IPS DF 19.7 (cell line): Measurements from ENCODE around the gene MSANTD7.
"Not testable (repeated sequence)": the region's sequence is repeated elsewhere in the genome, so short reads cannot be mapped to it uniquely, and the experiment has no call there.

ENCODE experiments used
- DNase-seq: peaks from one replicate; pipeline ENCODE4 v3.0.0-alpha.2; 2013; ENCODE audit warnings: low read depth, low spot score

MSANTD7 gene

DNA sequence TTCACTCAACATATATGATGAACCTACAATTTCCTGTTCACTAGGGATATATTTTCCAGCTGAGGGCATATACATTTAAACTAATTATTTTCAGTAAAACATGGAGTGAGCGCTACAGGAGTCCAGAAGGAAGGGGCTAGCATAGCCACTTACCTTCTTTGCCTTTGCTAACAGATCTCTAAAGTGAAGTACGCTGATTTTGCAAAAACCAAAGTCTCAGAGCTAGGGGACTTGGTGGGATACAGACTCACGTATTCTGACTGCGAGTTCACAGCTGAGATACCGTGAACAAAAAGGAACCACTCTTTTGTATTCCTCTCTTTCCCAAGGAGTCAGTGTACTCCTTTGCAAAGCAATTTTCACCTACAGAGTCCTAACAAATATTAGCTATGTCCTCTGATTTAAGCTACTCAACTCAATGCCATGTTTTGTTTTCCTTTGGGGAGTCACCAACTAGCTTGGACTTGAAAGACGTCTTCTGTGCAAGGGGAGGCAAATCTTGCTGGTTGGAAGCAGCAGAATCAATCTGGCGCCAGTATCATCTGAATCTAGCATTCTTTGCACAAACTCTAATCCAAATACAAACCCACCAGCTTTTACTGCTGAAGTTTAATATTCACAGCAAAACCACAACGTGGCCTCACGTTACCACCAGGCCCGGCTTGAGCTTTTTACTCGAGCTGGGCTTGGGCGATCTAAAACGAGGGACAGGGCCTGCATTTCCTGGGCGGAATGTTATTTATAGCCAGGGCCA is 926 bp upstream of the MSANTD7 start:
- no peak for DNase-seq

DNA sequence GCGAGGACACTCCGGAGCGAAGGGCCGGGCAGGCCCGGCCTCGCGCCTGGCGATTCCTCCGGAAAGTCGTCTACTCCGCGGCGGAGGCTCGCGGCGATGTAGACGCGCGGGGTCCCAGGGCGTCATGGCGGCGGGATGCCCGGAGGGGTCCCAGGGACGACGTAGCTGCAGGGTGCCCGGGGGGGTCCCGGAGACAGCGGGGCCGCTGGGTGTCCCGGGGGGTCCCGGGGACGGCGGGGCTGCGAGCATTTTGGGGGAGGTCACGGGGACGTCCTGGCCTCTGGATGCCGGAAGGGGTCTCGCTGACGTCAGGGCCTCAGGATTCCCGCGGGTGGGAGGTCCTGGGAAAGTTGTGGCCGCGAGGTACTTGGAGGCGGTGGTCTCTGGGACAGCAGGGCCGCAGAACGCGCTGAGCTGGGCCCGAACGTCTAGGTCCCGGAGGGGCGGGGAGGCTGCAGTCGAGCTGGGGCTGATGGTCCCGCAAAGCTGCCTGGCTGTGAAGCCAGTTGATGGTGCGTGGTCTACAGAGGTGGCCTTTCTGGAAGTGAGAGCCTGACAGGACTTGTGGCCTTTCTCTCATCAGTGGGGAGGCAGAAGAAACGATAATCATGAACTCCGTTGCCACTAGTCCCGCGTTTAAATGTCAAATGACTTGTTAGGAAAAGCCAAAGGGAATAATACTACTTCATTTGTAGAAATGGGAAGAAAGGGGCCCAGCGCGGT is 637 bp downstream of the MSANTD7 start:
- no peak for DNase-seq

DNA sequence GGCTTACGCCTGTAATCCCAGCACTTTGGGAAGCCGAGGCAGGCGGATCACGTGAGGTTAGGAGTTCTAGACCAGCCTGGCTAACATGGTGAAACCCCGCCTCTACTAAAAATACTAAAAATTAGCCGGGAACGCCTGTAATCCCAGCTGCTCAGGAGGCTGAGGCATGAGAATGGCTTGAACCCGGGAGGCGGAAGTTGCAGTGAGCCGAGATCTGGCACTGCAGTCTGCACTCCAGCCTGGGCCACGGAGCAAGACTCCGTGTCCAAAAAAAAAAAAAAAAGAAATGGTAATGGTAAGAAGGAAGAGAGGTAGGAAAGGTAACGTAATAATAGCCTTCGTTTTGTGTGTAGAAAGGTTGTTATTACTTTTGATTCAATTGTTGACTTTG is 1.2 kb downstream of the MSANTD7 start:
- no peak for DNase-seq

DNA sequence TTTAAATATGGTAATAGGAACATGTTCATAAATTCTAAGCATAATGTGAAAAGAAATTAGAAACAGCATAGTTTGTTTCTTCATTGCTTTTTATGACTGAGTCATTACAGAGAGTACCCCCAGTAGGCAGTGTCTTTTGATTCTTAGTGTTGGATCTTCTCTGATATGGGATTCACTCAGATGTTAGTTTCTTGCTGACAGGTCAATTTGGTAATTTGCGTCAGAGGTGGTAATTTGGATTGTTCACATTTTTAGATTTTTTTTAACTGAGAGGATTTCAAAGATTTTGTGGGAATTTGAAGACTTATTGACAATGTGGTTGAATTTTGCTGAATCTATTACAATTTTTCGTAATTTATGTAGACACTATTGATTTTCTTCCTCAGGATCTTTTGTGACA is 2.1 kb downstream of the MSANTD7 start:
- no peak for DNase-seq

DNA sequence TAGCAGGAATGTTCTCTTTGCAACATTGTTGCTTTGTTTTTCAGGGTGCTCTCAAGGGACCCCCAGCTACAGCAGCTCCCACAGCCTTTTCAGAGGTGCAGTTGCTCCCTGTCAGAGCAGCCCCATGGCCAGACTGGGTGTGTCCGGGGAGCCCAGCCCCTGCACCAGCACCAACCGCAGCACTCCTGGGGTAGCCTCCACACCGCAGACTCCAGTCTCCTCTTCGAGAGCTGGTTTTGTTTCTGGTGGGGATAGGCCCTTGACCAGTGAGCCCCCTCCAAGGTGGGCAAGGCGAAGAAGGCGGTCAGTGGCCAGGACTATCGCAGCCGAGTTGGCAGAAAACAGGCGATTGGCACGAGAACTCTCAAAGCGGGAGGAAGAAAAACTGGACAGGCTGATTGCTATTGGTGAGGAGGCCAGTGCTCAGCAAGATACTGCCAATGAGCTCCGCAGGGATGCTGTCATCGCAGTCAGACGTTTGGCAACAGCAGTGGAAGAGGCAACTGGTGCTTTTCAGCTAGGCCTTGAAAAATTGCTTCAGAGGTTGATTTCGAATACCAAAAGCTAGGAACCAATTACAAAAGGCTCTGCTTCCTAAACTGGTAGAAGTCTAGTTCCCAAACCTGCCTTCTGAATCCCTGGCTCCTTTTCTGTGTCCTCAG is 5.4 kb downstream of the MSANTD7 start:
- DNase-seq: no peak

DNA sequence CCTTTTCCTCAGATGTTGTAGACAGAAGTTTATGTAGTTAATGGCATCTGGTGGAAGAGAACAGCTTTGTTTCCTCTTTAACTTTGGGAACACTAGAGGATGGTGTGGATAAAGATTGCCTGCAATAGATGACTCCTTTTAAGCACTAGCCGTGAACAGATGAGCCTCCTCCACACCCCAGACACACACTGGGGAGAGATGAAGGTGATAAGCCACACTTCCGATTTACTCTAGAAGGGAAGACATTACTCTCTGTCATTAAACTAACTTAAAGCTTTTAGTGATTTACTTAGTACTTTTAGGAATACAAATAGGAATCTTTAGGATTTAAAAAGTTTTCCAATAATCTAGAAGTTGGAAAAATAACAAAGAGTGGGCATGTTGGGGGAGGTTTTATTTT is 6.8 kb downstream of the MSANTD7 start:
- DNase-seq: no peak

DNA sequence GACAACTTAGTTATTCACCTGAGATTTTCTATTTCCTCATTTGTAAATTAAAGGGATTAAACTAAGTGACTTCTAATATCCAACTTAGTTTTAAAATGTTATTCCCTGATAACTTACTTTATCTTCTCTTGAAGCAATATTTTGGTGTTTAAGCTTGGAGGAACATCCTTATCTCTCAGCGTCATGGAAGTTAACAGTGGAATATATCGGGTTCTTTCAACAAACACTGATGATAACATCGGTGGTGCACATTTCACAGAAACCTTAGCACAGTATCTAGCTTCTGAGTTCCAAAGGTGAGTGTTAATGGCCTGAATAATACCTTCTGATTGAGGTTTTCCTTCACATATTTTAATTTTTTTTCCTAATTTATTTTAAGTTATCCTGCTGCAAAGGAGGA is 14.1 kb downstream of the MSANTD7 start:
- DNase-seq: no peak

DNA sequence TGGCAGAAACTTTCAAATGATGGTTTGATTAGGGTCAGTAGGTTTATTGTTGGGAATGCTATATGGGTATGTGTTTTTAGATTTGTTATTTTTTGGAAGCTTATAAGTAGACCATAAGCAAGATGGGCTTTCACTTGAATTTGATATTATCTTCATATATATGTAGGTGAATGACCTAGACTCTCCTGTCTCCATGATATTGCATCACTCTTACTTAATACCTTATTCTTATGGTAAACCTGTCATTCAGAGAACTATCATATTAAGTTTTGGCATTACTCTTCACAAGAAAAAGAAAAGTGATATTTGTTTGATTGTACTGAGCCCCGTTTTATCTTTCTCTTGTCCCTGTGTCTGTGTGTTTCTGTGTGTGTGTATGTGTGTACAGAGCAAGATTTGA is 17.3 kb downstream of the MSANTD7 start:
- no peak for DNase-seq

DNA sequence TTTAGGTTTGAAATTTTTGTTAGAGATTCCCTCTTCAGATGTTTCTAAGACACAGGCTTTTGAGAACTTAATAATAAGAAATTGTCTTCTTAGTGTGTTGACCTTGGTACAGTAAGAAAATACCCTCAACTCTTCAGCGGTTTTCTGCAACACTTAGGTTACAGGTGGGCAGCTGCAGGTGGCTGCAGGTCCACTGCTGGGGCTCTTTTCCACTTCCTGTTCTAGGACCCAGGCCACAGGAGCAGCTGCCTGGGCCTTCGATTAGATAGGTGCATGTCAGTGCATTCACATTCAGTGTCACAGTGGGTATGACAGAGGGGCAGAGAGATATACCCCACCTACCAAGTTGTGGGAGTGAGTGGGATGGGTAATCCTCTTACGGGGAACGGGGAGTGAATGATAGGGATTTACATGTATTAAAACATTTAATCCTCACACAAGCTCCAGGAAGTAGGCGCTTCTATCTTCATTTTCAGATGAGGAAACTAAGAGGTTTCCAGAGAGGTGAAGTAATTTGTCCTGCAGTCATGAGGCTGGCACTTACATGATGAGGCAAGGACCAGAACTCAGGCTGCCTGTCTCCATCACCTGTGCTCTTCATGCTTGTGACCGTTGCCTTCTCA is 20.3 kb downstream of the MSANTD7 start:
- no peak for DNase-seq

DNA sequence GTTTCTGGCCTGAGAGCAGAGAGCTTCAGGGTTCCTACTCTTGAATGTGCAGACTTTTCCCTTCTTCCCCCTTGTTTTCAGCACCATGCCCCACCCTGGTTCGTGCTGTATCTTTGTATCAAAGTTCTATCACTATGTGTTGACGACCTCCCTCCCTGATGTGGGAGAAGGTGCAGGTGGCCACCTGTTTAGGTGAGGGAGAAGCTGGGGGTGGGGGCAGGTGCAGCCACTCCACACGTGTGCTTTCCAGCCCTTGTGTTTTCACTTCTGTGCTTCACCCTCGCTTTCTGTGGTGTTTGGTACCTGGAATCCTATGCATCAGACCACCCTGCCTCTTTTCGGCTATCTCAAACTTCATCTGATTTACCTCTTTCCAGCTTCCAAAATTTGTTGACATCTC is 20.9 kb downstream of the MSANTD7 start:
- DNase-seq: no peak

DNA sequence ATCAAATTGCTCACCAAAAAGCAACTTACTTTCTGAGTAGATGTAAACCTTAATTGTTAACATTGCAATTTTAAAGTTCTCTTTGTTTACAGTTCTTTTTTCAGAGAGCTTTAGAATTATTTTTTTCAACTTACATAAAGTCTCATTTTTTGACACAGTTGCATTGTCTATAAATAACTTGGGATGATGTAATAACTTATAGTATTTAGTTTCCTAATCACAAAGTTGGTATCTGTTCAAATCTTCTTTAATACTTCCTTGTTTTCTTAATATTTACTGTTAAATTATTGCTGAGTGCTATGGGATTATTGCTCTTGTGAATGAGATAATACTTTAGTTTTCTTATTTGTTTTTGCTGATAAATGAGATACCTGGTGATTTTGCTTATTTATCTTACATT is 21.7 kb downstream of the MSANTD7 start:
- no peak for DNase-seq

DNA sequence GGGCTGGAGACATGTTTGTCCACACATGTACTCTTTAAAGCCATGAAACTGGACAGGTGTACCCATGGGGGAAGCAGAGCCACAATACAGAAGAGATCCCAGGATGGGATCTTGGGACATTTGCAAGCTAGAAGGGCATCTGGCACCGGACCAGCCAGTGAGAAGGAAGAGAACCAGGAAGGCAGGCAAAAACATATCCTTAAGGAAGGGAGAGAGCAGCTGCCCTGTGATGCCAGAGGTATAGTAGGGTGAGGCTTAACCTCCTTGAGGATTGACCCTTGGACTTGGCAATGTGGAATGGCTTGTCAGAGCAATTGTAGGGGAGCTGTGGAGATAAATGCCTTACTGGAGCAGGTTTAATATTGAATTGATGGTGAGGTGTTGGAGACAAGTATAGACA is 22.7 kb downstream of the MSANTD7 start:
- no peak for DNase-seq

DNA sequence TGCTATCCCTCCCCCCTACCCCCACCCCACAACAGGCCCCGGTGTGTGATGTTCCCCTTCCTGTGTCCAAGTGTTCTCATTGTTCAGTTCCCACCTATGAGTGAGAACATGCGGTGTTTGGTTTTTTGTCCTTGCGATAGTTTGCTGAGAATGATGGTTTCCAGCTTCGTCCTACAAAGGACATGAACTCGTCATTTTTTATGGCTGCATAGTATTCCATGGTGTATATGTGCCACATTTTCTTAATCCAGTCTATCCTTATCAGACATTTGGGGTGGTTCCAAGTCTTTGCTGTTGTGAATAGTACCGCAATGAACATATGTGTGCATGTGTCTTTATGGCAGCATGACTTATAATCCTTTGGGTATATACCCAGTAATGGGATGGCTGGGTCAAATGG is 26.4 kb downstream of the MSANTD7 start:
- DNase-seq: not testable (repeated sequence)

DNA sequence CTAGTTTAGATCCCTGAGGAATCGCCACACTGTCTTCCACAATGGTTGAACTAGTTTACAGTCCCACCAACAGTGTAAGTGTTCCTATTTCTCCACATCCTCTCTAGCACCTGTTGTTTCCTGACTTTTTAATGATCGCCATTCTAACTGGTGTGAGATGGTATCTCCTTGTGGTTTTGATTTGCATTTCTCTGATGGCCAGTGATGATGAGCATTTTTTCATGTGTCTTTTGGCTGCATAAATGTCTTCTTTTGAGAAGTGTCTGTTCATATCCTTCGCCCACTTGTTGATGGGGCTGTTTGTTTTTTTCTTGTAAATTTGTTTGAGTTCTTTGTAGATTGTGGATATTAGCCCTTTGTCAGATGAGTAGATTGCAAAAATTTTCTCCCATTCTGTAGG is 26.8 kb downstream of the MSANTD7 start:
- DNase-seq: not testable (repeated sequence)

DNA sequence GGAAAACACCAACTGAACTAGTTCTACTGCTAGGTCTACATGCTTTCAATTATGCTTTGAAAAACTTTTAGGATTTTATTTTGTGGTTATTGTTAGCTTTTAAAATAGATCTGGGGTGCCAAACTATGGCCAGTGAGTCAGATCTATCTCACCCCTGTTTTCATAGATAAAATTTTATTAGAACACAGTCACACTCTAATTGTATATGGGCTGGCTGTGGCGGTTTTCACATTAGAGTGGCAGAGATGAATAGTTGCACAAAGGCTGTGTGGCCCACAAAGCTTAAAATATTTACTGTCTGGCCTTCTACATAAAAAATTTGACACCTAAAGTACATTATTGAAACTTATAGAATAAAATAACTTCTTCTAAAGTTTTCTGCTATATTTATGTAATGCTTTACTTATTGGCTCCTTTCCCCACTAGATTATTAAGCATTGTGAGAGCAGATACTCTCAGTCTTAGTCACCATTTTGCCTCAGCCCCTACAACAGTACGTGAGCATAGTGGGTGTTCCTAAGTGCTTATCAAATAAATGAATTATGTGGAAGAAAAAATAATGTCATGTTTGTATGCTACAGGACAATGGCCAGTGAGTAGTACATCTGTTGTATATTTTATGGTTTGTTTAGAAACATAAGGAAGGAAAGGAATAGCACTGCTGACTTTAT is 35.1 kb downstream of the MSANTD7 start:
- no peak for DNase-seq

DNA sequence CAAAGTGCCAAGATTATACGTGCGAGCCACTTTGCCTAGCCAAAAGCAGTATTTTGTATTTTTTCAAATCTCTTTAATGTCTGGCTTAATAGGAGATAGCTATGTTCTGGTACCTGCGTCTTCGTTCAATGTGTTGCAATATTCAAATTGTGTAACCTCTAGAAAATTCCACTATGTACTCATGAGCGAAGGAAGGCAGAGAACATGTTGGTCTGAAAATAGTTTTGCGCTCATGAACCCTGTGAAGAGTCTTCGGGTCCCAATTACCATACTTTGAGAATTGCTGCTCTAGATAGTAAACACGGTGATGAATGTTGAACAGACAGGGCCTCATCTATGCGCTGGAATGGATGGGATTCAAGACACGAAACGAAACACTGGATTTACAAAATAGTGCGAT is 37.8 kb downstream of the MSANTD7 start:
- DNase-seq: no peak

DNA sequence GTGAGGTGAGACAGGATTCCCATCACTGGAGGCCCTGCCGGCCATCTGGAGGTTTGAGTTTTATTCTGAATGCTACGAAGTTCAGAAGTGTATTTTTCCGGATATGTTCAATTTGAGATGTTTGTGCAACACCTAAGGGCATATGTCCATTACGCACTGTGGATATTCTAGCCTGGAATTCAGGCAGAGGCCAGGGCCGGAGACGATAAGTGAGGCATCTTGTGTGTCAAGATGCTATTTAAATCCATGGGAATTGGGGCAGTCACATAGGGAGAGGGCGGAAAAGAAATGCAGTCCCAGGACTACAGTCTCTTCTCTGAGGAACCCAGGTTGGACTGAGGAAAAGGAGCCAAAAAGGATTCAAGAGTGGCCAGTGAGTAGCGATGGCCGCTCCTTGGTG is 38.7 kb downstream of the MSANTD7 start:
- no peak for DNase-seq

DNA sequence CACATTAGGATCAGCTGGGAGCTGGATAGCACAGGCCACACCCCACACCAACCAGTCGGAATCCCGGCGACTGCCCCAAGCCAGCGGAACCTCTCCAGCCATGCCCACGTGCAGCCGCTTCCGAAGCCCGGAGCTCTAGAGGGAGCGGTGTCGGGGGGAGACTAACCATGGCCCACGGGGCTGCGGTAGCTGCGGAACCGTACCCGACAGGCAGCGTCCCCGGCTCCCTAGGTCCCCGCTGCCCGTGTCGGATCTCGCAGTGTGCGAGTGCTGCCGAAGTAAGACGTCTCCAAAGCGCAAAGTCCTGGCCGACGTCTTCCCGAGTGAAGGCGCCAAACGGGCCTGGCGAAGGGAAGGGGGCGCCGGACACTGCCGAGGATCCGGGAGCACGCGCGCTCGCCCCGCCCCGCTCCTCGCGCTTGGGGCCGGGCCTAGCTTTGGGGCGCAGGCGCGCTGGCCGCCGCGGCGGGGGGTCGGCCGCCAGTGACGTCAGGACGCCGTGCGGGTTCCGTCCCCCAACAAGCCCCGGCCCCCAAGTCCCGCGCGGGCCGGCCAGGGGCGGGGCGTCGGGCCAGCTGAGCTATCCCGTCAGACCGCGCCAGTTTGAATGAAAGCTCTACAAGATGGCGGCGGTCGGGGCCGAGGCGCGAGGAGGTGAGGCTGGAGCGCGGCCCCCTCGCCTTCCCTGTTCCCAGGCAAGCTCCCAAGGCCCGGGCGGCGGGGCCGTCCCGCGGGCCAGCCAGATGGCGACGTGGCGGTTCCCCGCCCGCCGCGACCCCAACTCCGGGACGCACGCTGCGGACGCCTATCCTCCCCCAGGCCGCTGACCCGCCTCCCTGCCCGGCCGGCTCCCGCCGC is 40.4 kb downstream of the MSANTD7 start, which contains the start of gene SUV39H2:
Gene SUV39H2 (plus strand): TSS at position 601 of the 858 bp plus-strand sequence. CDS start 23 bp downstream, at position 624.
- DNase-seq: peak; percentile 40

DNA sequence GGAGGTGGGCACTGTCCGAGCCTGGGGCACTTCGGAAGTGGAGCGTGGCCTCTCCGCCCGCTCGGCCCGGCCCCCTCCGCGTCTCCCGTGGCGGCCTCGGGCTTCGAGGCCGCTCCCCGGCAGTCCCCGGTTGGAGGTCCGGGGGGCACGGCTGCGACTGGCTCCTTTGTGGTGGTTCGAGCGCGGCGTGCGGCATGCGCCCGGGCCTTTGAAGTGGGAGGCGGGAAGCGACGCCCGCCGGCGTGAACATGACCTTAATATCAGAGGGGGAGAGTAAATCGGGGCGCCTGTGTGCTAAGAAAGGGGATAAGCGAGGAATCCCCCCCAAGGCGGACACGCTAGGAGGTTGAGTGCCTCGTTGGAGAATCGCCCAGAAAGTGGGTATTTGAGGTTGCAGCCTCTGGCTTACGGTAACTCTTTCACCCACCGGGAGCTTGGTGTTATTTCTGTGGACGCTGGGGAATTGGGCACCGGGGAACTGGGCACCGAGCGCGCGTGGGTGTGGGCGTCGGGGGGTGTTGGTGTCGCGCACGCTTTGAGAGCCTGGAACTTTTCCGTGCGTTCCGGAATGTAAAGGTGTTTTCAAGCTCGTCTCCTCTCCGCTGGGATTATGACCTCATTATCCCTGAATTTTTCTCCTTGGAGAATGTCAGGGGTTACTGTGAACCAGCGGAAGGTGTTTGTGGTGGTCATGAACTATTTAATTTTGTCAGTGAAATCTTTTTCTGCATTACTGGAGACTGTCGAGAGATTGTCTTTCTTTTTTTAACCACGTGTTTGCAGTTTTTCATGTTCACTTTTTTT is 41.2 kb downstream of the MSANTD7 start:
- no peak for DNase-seq

DNA sequence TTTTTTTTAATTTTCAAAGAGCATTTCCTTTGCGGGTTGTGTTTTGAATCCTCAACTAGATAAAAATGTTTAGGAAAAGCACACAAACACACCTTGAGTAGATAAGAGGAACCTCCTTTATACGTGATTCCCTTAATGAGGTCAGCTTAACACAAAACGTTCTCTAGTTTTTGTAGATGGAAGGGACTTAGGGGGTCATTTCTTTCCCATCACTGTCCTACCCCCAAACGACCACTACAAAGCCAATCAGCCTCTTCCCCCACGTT is 41.8 kb downstream of the MSANTD7 start:
- DNase-seq: no peak
